ENCODE measurements around the gene KCP. TPM values are rescaled to one million over a fixed set of nuclear protein-coding genes. Genes with fewer than 3 reads are reported as not detected.
A peak's percentile ranks its signal among the peaks of the same experiment; 100 is the strongest.

The KCP gene
- total RNA-seq, 3 donors from 2014 or later, result 0.33 to 2.2 (median 0.88) TPM

GRCh38 chr7:128882134-128882533, 28.4 kb downstream of the KCP start:
- H3K9me3 ChIP-seq, result no peaks in the 10 kb centered on the region
- intact Hi-C loops (cut with DNase I; ENCODE audit: low total_unique reads), result no loop called here
- no peaks in the 10 kb centered on the region for H3K4me1 ChIP-seq
- H3K4me3 ChIP-seq, result no peak overlapping the region
- H3K36me3 ChIP-seq, result no peaks in the 10 kb centered on the region
- no peak for DNase-seq (ENCODE audit: low spot score in 2 of 2)
- H3K27ac ChIP-seq, result no peak overlapping the region
- H3K27me3 ChIP-seq, result no peaks in the 10 kb centered on the region
- TF ChIP-seq POLR2AphosphoS5 (IDR thresholded peaks at IDR 0.05), result no peak
- no peak for TF ChIP-seq POLR2A (IDR thresholded peaks at IDR 0.05)
- no peak for TF ChIP-seq CTCF (IDR thresholded peaks at IDR 0.05)

GRCh38 chr7:128881458-128882125, 28.9 kb downstream of the KCP start:
- Histone ChIP-seq H3K27ac (no peak overlapping the region), H3K4me3 (no peak overlapping the region), H3K36me3 (no peaks in the 10 kb centered on the region), H3K9me3 (no peaks in the 10 kb centered on the region), H3K27me3 (no peaks in the 10 kb centered on the region), H3K4me1 (no peaks in the 10 kb centered on the region)
- TF ChIP-seq POLR2AphosphoS5 (IDR thresholded peaks at IDR 0.05), result no peak
- no peak for TF ChIP-seq POLR2A (IDR thresholded peaks at IDR 0.05)
- TF ChIP-seq CTCF (IDR thresholded peaks at IDR 0.05), result no peak
- intact Hi-C loops (cut with DNase I; ENCODE audit: low total_unique reads), result no loop called here
- DNase-seq (ENCODE audit: low spot score in 2 of 2), result no peak

DNA sequence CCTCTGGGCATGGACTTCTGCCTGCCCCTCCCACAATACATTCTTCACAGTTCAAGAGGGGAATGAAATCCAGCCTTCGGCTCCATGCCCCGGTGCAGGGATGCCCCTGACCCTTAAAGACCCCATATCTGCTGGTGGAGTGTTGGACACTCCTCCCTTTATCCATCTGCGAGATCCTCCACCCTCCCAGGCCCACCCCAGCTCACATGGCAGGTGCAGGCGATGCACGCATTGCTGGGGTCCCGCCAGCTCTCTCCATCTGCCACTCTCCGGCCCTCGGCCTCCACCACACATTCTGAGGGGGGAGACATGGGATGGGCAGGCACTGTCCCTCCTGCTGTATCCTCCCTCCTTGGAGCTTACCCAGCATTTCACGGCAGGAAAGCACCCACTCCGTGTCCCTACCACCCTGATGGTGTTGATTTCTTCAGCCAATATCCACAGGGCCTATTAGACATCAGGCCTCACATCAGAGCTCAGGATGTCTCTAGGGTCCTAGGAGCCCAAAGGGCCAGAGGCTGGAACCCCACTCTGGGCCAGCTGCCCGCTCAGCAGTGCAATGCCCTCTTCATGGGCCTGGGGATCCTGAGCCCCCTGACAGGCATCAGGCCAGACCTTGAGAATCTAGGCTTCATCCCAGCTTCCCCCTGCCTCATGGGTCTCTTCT, 29.6 kb downstream of the KCP start:
- no peaks in the 10 kb centered on the region for H3K36me3 ChIP-seq
- intact Hi-C loops (cut with DNase I; ENCODE audit: low total_unique reads), result no loop called here

DNA sequence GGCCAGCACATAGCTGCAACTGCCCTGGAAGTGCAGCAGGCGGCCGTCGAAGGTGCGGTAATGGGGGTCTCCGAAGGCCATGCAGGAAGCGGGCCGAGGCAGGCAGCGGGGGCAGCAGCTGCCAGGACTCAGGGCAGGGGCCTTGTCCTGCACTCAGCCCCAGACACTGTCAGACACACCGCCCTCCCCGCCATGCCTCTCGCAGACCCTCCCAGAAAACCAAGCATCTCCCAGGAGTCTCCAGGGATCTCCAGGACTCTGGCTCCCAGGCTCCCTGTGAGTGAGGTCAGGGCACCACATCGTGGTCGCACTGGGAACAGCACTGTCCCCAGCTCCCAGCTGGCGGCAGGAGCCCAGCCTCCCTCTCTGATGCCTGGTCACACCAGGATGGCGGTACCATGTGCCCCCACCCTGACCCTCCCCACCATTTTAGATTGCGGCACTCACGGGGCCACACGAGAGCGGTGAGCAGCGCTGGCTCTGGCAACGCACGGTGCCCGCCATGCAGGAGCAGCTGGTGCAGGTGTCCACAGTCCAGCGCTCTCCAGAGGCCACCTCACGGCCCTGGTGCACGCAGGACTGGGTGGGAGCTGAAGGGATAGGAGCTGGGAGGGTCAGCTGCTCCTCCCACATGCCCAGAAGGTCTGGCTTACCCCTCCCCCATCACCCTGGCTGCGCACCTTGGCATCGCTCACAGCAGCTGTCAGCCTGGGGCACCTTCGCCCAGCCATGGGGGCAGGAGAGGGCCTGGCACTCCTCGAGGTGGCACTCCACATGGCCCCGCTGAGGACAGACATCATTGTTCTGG, 30.4 kb downstream of the KCP start:
- TF ChIP-seq POLR2AphosphoS5 (IDR thresholded peaks at IDR 0.05) (no peak), CTCF (IDR thresholded peaks at IDR 0.05) (peak in 2 of 3 donors; percentile 70 to 81)
- no peaks in the 10 kb centered on the region for H3K36me3 ChIP-seq
- H3K27me3 ChIP-seq, result no peaks in the 10 kb centered on the region
- no peak overlapping the region for H3K4me3 ChIP-seq
- H3K27ac ChIP-seq, result no peak overlapping the region
- DNase-seq (ENCODE audit: low spot score in 2 of 2), result peak; percentile 48 to 81
- H3K4me1 ChIP-seq, result no peaks in the 10 kb centered on the region
- intact Hi-C loops (cut with DNase I; ENCODE audit: low total_unique reads), result no loop called here
- H3K9me3 ChIP-seq, result no peaks in the 10 kb centered on the region

More for the DNA sequence above, 29.6 kb downstream of the KCP start:
- Histone ChIP-seq H3K27me3 (no peaks in the 10 kb centered on the region), H3K9me3 (no peaks in the 10 kb centered on the region), H3K4me1 (no peaks in the 10 kb centered on the region), H3K27ac (no peak overlapping the region), H3K4me3 (no peak overlapping the region)
- no peak for DNase-seq (ENCODE audit: low spot score in 2 of 2)
- no peak for TF ChIP-seq CTCF (IDR thresholded peaks at IDR 0.05)
- TF ChIP-seq POLR2AphosphoS5 (IDR thresholded peaks at IDR 0.05), result no peak
- no peak for TF ChIP-seq POLR2A (IDR thresholded peaks at IDR 0.05)

All from breast epithelium (tissue), 4 donors.